GM08714 (cell line): ENCODE data around the gene HUS1.

Experiments used
- H3K4me3 ChIP-seq: fragments of 200-500 bp; sonication (Bioruptor generic); 2 replicates; pipeline ENCODE4 v1.5.1; 2014; ENCODE audit warnings: mild to moderate bottlenecking, low read length, inconsistent platforms
- ZNF274 ChIP-seq: IDR thresholded peaks from 2 replicates; pipeline ENCODE4 v1.6.1; 2012; ENCODE audit warnings: mild to moderate bottlenecking, low read depth, low read length

The HUS1 gene

GRCh38 chr7:47942132-47942531, 37.3 kb downstream of the HUS1 start:
- no peak for TF ChIP-seq ZNF274
- no peak overlapping the region for H3K4me3 ChIP-seq

DNA sequence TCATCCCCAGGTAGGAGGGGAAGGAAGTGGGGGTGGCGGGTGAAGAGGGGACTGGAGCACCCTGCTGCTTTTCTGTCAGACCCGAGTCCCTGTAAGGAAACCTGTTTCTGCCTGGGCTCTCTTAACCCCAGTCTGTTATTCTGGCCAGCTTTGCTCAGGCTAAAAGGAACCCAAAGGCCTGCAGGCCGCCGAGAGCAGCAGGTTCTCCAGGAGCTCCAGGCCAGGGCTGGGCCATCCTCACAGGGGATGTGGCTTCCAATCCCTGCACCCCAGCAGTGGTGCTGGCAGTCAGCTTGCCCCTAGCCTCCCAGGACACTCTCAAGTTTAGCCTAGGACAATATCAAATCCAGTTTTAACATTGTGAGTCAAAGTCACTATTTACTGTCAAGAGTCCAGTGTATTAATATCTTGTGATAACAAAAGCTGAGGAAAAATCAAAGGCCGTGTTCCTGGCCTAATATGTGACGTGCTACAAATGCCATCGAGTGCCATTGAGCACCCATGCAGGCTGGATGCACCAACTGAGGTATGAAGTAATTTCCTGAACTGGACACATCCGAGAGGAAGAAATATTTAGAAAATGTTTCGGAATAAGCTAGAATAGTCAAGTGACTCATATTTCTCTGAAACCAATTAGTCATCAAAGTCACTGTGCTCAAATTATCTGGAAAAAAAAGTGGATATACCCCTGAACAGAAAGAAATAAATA, 38.1 kb downstream of the HUS1 start:
- no peak overlapping the region for H3K4me3 ChIP-seq
- TF ChIP-seq ZNF274 = no peak

GRCh38 chr7:47940088-47941013, 39.1 kb downstream of the HUS1 start:
- TF ChIP-seq ZNF274 = no peak
- no peak overlapping the region for H3K4me3 ChIP-seq

GRCh38 chr7:47939425-47940036, 39.9 kb downstream of the HUS1 start:
- no peak overlapping the region for H3K4me3 ChIP-seq
- TF ChIP-seq ZNF274 = no peak

DNA sequence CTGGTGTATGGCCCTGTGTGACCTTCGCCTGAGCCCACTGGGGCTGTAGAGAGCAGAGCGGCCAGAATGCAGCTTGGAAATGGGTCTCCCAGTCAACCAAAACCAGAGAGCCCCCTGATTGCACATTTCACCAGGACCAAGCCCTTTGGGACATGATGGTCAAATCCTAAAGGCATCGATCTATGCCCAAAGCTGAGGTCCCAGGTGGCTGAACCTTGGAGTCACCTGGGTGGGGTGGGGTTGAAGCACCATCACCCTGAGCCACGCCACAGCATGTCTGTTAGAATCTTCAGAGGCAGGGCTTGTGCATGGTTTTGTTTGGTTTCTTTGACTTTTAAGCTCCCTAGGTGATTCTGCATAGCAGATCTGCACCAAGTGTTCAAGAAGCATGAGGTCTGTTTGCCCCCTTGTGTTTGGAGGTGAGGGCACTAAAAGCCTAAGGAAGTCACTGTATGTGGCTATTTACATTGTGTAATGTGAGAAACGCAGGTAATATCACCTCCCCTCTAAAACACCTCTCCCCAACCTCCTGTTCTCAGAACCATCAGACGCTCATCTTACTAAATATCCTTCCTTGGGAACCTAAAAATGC, 40.7 kb downstream of the HUS1 start:
- no peak for TF ChIP-seq ZNF274
- H3K4me3 ChIP-seq = no peak overlapping the region

DNA sequence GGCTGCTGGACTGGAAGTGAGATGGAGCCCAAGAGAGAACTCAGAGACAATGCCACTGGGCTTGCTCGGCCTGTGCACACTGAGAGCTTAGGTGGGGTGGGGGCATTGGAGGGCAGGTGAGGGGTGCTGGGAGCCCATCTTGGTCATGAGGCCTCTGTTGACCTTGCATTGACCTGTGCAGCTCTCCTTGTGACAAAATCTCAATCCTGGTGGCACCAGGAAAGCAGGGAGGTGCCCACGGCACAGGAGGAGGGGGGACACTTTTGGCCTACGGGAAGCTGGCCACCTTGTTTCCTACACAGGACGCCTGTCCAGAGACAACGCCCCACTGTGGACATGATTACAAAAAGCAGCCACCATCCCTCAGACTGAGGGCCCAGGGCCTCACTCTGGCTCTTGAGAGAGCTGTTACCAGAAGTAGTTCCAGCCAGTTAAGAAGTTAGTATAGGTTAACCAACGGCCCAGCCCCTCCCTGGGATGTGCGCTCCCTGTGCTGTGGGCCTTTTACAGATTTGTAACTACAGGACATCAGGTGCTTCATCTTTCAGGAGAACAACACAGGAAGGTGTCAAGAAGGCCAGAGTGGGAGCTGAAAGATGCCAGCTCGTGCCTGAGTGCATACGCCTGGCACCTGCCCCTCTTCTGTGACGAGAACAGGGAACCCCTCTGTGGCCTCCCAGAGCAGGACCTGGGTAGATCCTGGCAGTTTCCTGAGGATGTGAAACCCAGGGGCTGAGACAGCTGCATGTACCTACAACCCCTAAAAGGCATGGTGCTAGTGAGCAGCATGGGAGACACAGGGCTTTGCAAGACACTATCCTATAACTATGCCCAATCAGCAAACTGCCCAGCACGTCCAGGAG, 41.5 kb downstream of the HUS1 start:
- TF ChIP-seq ZNF274 = no peak
- H3K4me3 ChIP-seq = no peak overlapping the region; the same call in 1 of the 2 replicates

DNA sequence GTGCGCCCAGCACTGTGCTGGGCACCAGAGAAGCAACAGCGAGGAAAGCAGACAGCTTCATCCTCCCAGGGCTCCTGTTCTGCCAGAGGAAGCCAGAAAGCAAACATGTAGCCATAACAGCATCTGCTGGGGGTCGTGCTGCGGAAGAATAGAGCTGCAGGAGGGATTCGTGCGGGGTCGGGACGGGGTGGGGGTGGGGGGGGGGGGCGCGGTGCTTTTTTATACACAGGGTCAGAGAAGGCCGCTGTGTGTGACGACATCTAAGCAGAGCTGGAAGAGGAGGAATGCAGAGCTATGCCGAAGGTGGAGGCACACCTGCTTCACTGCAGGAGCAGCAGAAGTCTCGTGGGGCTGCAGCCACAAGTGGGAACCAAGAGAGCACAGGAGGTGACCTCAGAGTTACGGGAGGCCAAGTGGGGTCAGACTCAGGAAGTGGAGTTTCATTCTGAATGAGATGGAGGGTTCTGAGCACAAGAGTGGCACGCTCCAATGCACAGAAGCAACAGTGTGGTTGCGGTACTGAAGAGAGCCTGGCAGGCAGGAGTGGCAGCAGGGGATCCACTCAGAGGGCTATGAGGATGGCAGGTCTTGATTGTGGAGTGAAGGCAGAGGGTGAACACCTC, 42.2 kb downstream of the HUS1 start:
- no peak for TF ChIP-seq ZNF274
- no peak overlapping the region; the same call in 1 of the 2 replicates for H3K4me3 ChIP-seq

DNA sequence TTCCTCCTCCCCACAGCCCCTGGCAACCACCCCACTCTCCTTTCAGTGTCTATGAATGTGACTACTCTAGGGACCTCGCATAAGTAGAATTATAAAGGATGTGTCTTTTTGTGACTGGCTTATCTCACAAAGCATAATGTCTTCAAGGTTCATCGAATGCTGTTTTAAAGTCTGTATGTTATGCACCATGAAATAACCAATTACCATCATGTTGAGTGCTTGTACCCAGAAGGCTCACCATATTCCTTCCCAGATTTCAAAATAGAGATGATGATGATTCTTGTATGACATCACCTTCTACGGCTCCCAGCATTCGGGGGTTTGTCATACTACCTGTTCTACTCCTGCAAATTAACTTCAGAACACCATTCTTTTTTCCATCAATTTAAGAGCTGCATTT, 43.1 kb downstream of the HUS1 start:
- H3K4me3 ChIP-seq = no peak overlapping the region
- no peak for TF ChIP-seq ZNF274

DNA sequence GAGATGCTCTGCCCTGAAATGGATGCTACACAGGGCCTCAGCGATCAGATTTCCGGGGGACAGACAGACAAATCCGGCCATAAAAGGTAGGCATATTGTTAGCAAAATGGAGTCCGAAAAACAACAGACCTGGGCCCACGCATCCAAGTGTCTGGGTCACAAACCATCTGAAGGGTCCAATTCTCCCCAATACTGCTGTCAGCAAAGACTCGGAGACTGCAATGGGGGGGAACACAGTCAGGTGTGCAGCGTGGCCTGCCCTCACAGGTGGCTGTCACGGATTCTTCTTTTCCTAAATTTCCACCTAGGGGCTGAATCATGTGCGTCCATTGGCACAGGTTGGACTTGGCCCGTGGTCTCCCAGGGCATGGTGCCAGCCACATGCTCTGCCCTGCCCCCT, 44.1 kb downstream of the HUS1 start:
- no peak overlapping the region for H3K4me3 ChIP-seq
- TF ChIP-seq ZNF274 = no peak

- no peak overlapping the region for H3K4me3 ChIP-seq
- no peak for TF ChIP-seq ZNF274
These were observed 44.6 kb downstream of the HUS1 start for GRCh38 chr7:47934831-47935230.

DNA sequence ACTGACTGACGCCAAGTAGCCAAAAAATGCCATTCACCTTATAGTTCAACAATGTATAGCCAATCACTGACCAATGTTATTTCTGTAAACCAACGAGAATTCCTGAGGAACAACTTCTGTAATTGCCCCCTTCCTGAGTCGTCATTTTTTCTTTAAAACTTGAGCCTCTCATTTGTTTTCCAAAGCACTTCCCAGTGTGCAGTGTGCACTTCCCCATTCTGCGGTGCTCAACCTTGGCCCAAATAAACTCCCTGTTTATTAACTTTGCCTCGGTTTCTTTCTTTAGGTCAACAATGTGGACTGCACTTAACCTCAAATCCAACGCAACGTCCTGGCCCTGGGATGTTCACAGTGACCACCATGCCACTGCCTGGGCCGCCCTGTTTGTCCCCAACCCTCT, 46.2 kb downstream of the HUS1 start:
- TF ChIP-seq ZNF274 = no peak
- H3K4me3 ChIP-seq = no peak overlapping the region

- no peak for TF ChIP-seq ZNF274
- H3K4me3 ChIP-seq = no peak overlapping the region
These were observed 46.9 kb downstream of the HUS1 start for GRCh38 chr7:47932466-47933037.

DNA sequence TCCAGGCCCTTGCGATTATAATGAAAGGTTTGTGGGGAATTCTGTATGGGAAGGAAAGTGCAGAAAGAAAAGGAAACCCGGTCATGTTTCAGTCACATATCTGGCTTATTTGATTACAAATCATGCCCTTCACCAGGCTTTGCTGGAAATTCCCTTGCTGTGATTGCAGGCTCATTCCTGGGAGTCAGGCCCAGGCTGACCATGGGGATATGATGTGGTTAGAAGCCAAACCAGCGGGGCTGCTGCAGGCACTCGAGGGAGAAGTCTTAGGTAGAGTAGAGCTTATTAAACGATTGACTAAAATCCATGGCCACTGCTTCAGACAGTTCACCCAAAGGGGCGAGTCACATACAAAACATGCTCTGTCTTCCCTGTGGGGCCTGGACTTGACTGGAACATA, 47.4 kb downstream of the HUS1 start:
- no peak overlapping the region for H3K4me3 ChIP-seq
- no peak for TF ChIP-seq ZNF274
